Thyroid gland (tissue), 4 donors: Measurements from ENCODE around the gene APOL6. TPM values are rescaled to one million over a fixed set of nuclear protein-coding genes. Genes with fewer than 3 reads are reported as not detected.

Experiments used
- DNase-seq, 2 donors: peaks; one replicate each; pipeline ENCODE4 v3.0.0-alpha.2; 2019
- H3K27ac ChIP-seq, 3 donors: fragments of 200-600 bp; sonication (generic); 1 replicate in 2 of 3; 2 replicates in 1 of 3; pipeline ENCODE4 v1.5.1; 2016 to 2019; ENCODE audit warnings: mild to moderate bottlenecking in 1 of 3, moderate library complexity in 1 of 3
- H3K27me3 ChIP-seq: fragments of 200-600 bp; sonication (generic); one replicate; pipeline ENCODE4 v1.5.1; 2019
- H3K36me3 ChIP-seq, 2 donors: fragments of 200-600 bp; sonication (generic); one replicate each; pipeline ENCODE4 v1.5.1; 2016 to 2019
- H3K4me1 ChIP-seq, 2 donors: fragments of 200-600 bp; sonication (generic); one replicate each; pipeline ENCODE4 v1.5.1; 2017 to 2019
- H3K4me3 ChIP-seq, 3 donors: fragments of 200-600 bp; sonication (generic); replicated peaks in 1 of 3; 1 replicate in 2 of 3; 2 replicates in 1 of 3; pipeline ENCODE4 v1.5.1; 2016; ENCODE audit warnings: mild to moderate bottlenecking in 1 of 3
- H3K9me3 ChIP-seq: fragments of 200-600 bp; sonication (generic); one replicate; pipeline ENCODE4 v1.5.1; 2017
- POLR2A ChIP-seq, 2 donors: fragments of 450-650 bp; IDR thresholded peaks; one replicate each; pipeline ENCODE4 v1.6.1; 2017; ENCODE audit warnings: antibody characterized with exemption in 2 of 2, mild to moderate bottlenecking in 2 of 2, moderate library complexity in 1 of 2
- WGBS, 2 donors: methylation state at CpG; one replicate each; pipeline ENCODE4 v1.1.5; 2017; 5-methylcytosine and 5-hydroxymethylcytosine counted together
- intact Hi-C: fragments of 100-400 bp; cut with DNase I; formaldehyde crosslinking; loops from one replicate; pipeline ENCODE4 v1.15.1; 2023
- total RNA-seq, 4 donors: library from RNA; depleted of rRNA; stranded (reverse); fragments of >200 nt; gene quantifications; one replicate each; pipeline ENCODE4 v1.2.3, GENCODE V29; 2016
- TF ChIP-seq, protein P1 (sequence below), 6 experiments: fragments of 200-600 bp in 3 of 6; fragments of 450-650 bp in 3 of 6; sonication (generic) in 3 of 6; IDR thresholded peaks; one replicate each; pipeline ENCODE4 v1.5.1; 2016 to 2019; ENCODE audit warnings: antibody characterized with exemption in 6 of 6, mild to moderate bottlenecking in 2 of 6, inconsistent platforms in 1 of 6, moderate library complexity in 1 of 6

The APOL6 gene
- total RNA-seq, 4 donors from 2014 or later: 17.2 to 28.7 (median 25.2) TPM

DNA sequence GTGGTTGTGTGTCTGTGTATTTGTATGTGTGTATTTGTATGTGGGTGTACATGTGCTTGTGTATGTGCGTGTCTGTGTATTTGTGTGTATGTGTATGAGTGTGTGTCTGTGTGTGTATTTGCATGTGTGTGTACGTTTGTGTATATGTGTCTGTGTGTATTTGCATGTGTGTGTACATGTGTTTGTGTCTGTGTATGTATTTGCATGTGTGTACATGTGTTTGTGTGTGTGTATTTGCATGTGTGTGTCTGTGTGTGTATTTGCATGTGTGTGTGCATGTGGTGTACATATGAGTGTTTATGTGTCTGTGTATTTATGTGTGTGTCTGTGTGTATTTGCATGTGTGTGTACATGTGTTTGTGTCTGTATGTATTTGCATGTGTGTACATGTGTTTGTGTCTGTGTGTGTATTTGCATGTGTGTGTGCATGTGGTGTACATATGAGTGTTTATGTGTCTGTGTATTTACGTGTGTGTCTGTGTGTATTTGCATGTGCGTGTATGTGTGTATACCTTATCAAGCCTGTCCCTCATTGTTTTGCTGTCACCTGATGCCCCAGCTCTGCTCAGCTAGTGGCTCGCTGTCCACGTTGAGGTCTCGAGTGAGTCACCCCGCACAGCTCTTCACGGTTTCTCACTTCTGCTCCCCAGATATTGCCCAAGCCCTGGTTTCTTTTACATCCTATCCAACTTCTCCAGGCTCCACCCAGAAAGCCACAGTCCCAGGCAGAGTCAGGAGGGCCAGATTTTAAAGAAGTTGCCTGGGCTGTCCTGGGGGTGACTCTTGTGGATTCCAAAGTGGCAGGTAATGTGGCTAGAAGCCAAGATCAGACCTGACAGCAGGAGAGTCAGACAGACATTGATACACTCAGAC is 46.3 kb upstream of the APOL6 start:
- WGBS, 2 donors: 46 to 59% methylated on average over 9 of the region's 9 CpGs
- Histone ChIP-seq H3K27me3 (no peaks in the 10 kb centered on the region), H3K9me3 (no peaks in the 10 kb centered on the region), H3K4me3 (no peak overlapping the region), H3K27ac (no peak overlapping the region), H3K36me3 (no peaks in the 10 kb centered on the region), H3K4me1 (peaks cover 0 to 5% of the 10 kb centered on the region in 2 donors)
- intact Hi-C loops: no loop called here
- no peak for TF ChIP-seq POLR2A (IDR thresholded peaks at IDR 0.05)
- TF ChIP-seq, protein P1, sequence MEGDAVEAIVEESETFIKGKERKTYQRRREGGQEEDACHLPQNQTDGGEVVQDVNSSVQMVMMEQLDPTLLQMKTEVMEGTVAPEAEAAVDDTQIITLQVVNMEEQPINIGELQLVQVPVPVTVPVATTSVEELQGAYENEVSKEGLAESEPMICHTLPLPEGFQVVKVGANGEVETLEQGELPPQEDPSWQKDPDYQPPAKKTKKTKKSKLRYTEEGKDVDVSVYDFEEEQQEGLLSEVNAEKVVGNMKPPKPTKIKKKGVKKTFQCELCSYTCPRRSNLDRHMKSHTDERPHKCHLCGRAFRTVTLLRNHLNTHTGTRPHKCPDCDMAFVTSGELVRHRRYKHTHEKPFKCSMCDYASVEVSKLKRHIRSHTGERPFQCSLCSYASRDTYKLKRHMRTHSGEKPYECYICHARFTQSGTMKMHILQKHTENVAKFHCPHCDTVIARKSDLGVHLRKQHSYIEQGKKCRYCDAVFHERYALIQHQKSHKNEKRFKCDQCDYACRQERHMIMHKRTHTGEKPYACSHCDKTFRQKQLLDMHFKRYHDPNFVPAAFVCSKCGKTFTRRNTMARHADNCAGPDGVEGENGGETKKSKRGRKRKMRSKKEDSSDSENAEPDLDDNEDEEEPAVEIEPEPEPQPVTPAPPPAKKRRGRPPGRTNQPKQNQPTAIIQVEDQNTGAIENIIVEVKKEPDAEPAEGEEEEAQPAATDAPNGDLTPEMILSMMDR (IDR thresholded peaks at IDR 0.05): no peak
- peak; percentile 63 to 65 for DNase-seq

DNA sequence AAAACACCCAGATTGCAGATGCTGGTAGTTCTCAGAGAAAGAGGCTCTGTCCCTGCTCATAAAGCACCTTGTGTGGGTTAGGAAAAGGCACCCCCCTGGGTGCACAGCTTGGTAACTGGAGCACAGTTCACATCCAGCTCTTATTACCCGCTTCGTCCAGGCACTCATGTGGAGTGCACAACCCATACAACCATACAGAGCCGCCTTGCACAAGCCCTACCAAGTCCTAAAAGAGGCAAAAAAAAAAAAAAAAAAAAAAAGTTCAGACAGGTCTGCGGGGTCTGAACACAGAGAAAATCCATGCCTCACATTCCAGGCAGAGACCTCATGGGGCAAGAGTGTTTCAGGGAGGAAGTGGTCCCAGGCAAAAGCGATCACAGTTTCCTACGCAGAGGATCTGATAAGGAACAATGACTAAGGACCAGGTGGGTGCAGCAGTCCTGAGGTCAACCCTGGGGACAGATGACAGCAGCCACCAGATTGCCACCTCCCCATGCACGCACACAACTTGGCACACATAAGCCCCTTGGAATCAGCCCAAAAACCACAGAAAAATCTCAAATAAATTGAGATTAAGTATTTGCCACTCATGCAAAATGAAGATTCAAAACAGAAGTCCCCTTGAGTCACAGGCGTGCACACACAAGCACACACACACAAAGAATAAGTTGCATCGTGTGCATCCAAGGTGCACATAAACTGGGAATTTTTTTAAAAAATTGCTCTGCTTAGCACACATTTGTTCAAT is 43.5 kb upstream of the APOL6 start:
- H3K4me1 ChIP-seq: peaks cover 0 to 5% of the 10 kb centered on the region in 2 donors
- no peak for DNase-seq
- no peak overlapping the region for H3K4me3 ChIP-seq
- 65 to 80% methylated on average over 9 of the region's 9 CpGs for WGBS, 2 donors
- no peaks in the 10 kb centered on the region for H3K9me3 ChIP-seq
- H3K27ac ChIP-seq: no peak overlapping the region
- no peaks in the 10 kb centered on the region for H3K27me3 ChIP-seq
- TF ChIP-seq, protein P1 (IDR thresholded peaks at IDR 0.05): no peak
- TF ChIP-seq POLR2A (IDR thresholded peaks at IDR 0.05): no peak
- no peaks in the 10 kb centered on the region for H3K36me3 ChIP-seq
- intact Hi-C loops: no loop called here

DNA sequence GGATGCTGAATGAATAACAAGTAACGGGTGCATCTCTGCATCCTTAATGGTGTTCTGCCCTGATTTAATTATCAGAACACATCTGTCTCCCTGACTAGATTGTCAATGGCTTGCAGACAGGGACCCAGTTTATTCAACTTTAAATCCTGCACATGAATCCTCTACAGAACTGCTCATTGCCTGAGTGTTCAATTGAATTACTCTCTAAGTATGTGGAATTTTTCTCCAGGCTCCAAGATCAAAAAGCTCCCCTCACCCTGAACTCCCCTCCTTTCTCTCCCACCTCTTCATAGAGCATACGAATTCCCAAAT is 42.9 kb upstream of the APOL6 start:
- Histone ChIP-seq H3K27ac (no peak overlapping the region), H3K4me1 (peaks cover 0 to 5% of the 10 kb centered on the region in 2 donors), H3K4me3 (no peak overlapping the region), H3K36me3 (no peaks in the 10 kb centered on the region), H3K27me3 (no peaks in the 10 kb centered on the region), H3K9me3 (no peaks in the 10 kb centered on the region)
- intact Hi-C loops: no loop called here
- 89 to 90% methylated on average over 2 of the region's 2 CpGs for WGBS, 2 donors
- TF ChIP-seq, protein P1 (IDR thresholded peaks at IDR 0.05): no peak
- no peak for DNase-seq

DNA sequence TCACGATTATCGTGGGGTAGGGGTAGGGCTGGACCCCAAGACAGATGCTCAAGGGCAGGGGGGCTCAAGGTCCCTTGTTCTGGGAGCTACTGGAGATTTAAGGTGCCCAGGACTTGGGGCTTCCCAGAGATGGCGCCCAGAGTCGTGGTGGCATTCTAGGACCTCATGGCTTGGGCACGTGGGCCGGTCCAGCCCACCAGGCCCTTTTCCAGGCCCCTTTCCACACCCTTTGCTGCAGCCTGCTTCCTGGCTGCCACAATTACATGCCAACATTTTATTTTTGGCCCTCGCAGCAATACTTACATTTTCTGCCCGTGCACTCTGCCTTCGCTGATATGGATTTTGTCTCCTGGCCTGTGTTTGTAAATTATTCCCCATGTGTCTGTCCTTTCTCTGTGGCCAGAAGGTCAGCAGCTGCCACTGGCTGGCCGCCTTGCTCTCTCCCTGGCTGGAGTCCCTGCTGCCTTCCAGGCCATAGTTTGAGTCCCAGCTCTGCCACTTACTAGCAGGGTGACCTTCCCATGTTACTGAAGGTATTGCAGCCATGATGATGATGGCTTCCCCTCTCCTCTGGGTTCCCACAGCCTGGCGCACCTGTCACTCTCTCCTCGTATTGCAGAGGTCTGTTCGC is 42.3 kb upstream of the APOL6 start:
- 83 to 88% methylated on average over 13 of the region's 13 CpGs for WGBS, 2 donors
- H3K27ac ChIP-seq: no peak overlapping the region

More for the DNA sequence above, 42.3 kb upstream of the APOL6 start:
- no peak overlapping the region for H3K4me3 ChIP-seq
- TF ChIP-seq, protein P1 (IDR thresholded peaks at IDR 0.05): no peak
- no peak for TF ChIP-seq POLR2A (IDR thresholded peaks at IDR 0.05)
- intact Hi-C loops: no loop called here
- H3K27me3 ChIP-seq: no peaks in the 10 kb centered on the region
- no peak for DNase-seq
- no peaks in the 10 kb centered on the region for H3K36me3 ChIP-seq
- H3K9me3 ChIP-seq: no peaks in the 10 kb centered on the region
- H3K4me1 ChIP-seq: peaks cover 0 to 5% of the 10 kb centered on the region in 2 donors
